ENCODE data around the gene SLC35B3.
"Not testable (repeated sequence)": the region's sequence is repeated elsewhere in the genome, so short reads cannot be mapped to it uniquely, and the experiment has no call there.

Gene SLC35B3

DNA sequence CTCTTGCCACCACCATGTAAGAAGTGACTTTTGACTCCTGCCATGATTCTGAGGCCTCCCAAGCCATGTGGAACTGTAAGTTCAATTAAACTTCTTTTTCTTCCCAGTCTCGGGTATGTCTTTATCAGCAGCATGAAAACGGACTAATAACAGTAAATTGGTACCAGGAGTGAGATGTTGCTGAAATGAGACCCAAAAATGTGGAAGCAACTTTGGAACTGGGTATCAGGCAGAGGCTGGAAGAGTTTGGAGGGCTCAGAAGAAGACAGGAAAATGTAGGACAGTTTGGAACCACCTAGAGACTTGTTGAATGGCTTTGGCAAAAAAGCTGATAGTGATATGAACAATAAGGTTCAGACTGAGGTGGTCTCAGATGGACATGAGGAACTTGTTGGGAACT lies 8.8 kb downstream of the SLC35B3 start:
- DNase-seq; intact Hi-C loops (cut with DNase I): not testable (repeated sequence)

DNA sequence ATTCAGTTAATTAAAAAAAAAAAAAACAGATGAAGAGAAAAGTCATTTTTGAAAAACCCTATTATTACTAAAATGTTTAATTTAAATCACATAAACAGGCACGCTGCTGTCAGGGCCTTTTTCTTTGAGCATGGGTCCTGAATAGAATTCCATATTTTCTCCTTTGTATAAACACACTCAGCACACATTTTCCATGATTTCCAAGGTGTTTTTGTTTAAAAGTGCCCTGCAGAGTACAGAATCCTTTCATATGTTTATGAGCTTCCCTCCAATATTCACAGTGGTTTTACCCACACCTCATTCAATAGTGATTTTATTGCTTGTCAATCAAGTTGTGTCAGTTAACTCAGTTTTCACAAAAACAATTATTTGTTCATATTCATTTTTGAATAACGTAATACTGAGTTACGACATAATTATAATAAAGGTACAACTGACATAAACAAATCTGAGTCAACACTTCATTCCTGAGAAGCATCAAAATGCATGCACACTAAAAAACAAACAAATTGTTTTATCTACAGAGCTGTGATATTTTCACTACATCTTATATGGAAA lies 15.2 kb downstream of the SLC35B3 start:
- intact Hi-C loops (cut with DNase I): no loop called here
- no peak for DNase-seq

DNA sequence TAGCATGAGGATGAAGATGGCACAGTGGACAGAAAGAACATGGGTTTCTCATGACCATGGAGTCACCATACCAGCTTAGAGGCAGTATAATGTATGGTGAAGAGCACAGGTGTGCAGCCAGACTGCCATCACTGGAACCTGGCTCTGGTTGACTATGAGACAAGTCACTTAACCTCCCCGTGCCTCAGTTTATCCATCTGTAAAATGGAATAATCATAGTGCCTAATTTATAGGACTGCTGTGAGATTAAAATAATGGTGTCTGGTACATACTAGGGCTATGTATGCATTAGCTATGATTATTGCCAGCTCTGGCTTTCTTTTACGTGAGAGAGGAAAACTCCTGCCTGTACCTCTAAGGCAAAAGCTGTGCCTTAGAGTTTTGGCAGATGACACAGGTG lies 19.4 kb downstream of the SLC35B3 start:
- intact Hi-C loops (cut with DNase I): no loop called here
- no peak for DNase-seq

DNA sequence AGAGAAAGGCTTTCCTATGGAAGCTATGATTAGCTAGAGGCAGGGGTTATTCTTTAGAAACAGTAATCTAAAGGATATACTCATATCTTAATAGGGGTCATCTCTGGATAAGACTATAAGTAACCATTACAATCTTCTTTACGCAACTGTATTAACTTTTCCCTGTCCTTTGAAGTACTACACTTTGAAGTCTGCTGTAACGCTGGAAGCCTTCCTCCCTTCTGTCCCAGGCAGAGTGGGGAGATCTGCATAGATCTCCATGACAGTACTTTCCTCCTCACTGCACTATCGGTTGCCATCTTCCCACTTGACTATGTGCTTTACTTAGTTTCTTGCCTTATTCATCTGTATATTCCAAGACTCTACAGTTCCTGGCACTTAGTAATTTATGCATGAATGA lies 20.1 kb downstream of the SLC35B3 start:
- DNase-seq: no peak

DNA sequence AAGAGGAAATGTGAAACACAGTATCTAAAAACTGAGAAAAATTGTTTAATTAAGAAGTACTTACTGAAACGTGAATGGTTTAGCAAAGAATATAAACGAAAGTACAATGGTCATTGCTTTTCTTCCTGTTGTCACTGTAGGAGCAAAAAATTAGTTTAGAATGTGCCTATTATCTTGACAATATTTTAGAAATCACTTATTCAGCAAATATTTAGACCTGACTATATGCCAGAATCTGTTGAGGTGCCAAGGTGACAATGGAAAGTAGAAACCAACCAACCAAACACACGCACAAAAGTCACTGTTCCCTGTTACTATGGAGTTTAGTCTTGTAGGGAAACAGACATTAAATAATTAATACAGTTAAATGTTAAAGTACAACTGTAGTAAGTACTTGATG lies 20.5 kb downstream of the SLC35B3 start:
- intact Hi-C loops (cut with DNase I): no loop called here

More for the DNA sequence above, 20.1 kb downstream of the SLC35B3 start:
- intact Hi-C loops (cut with DNase I): no loop called here

DNA sequence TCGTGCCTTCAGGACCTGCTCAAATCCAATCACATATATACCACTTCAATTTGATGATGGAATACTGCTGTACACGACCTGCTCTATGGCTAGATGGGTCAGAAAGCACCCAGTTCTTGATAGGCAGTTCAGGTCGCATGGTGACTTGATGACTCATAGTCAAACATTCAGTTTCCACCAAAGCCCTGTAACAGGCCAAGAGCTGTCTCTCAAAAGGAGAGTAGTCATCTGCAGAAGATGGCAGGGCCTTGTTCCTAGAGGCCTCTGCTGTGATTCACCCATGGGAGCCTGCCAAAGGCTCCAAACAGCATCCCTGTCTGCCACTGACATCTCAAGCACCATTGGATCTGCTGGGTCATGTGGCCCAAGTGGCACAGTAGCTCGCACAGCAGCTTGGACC lies 29.4 kb downstream of the SLC35B3 start:
- DNase-seq; intact Hi-C loops (cut with DNase I): not testable (repeated sequence)

More for the DNA sequence above, 20.5 kb downstream of the SLC35B3 start:
- no peak for DNase-seq

DNA sequence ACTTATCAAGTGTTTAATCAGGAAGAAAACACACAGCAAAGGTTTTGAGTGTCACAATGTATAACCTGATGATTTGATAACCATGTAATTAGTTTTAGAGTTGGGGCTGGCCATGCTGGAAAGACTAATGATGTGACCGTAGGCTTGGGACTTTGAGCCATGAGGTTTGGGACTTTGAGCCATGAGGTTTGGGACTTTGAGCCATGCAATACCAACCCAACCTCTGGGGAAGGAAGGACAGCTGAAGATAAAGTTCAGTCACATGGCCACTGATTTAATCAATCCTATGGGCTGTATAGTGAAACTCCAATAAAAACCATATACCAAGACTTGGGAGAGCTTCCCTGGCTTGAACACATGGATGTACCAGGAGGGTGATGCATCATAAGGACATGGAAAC lies 32.8 kb downstream of the SLC35B3 start:
- DNase-seq: no peak
- intact Hi-C loops (cut with DNase I): no loop called here

DNA sequence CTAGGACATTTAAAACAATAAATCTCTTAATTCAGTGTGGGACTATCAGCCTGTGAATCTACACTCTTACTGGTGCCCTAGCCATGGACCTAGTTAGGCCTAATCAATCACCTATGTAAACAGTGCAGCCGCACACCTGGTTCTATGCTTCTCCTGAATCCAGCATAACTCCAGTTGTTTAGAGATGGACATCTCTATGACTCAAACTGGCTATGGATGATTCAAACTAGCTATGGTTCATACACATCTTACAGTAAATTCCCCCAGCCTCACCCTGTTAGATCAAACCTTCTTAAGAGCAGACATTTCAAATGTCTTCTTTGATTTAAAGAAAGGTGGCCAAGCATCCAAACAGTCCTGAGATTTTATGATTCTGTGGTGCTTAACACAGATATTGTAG lies 34.7 kb downstream of the SLC35B3 start:
- no peak for DNase-seq
- intact Hi-C loops (cut with DNase I): no loop called here

DNA sequence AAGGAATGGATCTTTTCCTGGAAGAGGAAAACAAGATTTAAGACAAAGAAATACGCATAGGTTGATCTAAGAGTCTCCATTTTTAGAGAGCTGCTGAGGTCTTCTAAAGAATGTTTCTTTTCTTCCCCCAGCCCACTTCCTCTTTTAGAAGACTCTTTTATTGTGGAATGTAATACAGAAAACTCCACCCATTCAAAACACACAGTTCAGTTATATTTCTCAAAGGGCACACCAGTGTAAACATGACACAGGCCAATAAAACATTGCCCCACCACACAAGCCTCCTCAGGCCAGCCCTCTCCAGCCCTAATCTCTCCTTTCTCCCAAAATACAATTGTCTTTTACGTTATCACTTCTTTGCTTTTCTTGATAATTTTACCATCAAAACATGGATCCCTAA lies 42.8 kb downstream of the SLC35B3 start:
- intact Hi-C loops (cut with DNase I): no loop called here
- no peak for DNase-seq

DNA sequence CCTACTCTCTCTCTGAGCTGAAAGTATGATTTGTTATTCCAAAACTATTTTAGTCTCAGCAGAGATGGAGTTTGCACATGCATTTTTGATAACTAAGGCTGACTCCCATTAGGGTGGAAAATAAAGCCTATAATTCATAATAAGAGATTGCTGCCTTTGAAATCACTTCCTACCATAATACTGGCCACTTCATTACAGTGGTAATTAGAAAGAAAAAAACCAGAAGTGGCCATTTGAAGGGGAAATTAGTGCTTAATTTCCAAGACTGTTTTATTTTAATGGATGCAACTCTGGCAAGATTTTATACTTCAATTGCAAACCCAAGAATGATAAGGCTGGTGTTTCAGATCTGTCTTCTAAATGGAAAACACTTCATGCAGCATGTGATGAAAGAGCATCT lies 43.4 kb downstream of the SLC35B3 start:
- intact Hi-C loops (cut with DNase I): no loop called here

DNA sequence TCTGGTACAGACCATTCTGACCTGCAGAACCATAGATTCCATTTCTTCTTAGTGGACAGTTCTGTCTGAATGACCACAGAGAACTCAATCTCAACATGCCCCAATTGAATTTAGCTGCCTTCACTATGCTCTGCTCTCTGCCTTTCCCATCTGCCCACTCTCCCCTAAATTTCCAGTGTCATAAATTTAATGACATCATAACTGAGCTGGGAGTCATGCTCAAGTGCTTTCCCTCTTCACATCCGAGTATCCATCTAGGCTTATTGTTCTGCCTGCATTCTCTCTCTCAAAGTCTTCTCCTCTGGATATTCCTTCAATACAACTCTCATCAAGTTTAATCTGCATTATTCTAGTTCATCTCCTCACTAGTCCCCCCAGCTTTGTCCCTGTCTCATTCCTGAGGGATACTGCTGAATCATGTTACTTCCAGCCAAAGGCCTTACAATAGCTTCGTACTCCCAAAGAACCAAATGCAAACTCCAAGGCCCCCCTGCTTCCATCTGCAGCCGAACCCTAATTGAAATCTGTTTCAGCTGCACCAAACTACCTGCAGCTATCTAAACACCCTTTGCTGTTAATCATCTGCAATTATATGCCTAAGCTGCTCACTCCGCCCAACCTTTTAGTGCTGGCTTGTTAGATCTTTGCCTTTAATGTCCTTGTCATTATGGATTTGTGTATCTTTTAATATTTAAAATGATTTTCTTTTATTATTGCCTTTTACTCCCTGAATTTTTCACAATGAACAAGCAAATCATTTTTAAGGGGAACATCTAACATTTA lies 46.1 kb downstream of the SLC35B3 start:
- DNase-seq: no peak
- intact Hi-C loops (cut with DNase I): no loop called here

More for the DNA sequence above, 43.4 kb downstream of the SLC35B3 start:
- no peak for DNase-seq

DNA sequence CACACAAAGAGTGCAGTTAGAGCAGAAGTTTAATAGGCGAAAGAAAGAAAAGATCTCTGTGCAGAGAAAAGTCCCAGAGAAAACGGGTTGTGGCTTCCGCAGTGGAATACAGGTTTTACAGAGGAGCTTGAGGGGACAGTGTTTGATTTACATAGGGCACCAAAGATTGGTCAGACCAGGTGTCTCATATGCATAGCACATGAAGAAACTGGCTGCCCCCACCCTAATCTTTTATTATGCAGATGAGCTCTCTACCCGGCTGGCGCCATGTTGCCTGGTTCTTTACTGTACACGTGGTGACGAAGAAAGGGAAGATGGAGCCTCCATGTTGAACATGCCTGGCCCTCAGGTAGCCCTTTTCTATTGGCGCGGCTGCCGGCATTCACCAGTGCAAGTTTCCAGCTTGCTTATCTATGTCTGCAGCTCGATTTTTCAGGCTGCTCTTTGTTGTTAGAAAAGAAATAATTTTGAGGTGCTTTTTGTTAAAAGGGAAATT lies 47.4 kb downstream of the SLC35B3 start:
- intact Hi-C loops (cut with DNase I): no loop called here
- DNase-seq: no peak

DNA sequence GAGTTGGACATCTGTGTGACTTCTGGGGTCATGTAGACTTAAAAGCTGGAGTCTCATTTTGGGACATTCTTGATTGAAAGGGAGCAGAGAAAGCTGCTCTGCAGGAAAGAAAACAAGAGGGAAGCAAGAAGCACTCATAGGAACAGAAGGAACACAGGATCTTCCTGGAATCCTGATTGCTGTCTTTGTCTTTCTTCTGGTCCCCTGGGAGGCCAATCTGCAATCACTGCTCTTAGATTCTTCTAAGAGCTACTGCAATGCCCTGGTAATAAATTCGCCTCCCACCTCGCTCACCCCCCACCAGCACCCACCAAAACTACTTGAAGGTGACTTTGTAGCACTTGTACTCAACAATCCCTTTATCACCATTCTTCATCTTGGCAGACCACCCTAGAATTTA lies 51.8 kb downstream of the SLC35B3 start:
- no peak for DNase-seq
- intact Hi-C loops (cut with DNase I): no loop called here

DNA sequence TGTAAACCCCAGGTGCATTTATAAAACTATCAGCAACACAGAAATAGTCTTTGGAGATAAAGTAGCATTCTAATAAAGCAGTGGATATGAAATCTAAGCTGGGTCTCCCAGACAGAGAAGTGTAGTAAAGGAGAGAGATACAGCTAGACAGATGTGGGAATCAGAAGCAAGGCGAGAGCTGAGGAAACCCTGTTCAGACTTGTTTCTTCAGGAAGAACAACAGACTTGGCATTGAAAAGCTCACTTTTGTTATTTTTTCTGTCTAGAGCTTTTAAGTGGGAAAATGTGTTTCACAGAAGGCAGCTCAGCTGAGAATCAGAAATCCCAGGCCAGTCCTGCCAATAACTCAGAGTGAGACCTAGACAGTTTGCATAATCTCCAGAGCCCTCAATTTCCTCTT lies 52.9 kb downstream of the SLC35B3 start:
- DNase-seq: no peak
- intact Hi-C loops (cut with DNase I): no loop called here

DNA sequence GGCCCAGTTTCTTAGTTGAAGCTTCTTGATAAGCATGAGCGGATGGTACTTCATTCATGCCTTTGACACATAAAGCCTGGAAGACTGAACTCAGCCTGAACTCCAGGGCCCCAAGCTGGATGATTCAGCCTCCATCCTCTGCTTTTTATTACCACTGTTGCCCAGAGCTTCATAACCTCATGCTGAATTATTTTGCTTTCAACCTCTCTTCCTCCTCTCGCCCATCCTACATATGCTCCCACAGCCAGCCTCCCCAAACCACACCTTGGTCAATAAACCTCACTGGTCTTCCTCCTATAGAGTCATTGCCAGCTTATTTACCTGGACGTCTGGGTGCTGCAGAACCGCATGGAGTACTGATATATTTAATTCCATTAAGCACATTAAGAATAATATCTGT lies 59.4 kb downstream of the SLC35B3 start:
- DNase-seq: no peak
- intact Hi-C loops (cut with DNase I): no loop called here
